ENCODE data around the gene IL16.
A peak's percentile ranks its signal among the peaks of the same experiment; 100 is the strongest.

Gene IL16

GRCh38 chr15:81256916-81257315 lies 60.2 kb downstream of the IL16 start:
- no peak for DNase-seq (ENCODE audit: low read depth)

GRCh38 chr15:81257435-81257834 lies 60.8 kb downstream of the IL16 start:
- DNase-seq (ENCODE audit: low read depth) = no peak

GRCh38 chr15:81258455-81258854 lies 61.8 kb downstream of the IL16 start:
- DNase-seq (ENCODE audit: low read depth) = no peak

GRCh38 chr15:81259760-81260298 lies 63.1 kb downstream of the IL16 start:
- DNase-seq (ENCODE audit: low read depth) = no peak

GRCh38 chr15:81261172-81261811 lies 64.6 kb downstream of the IL16 start:
- no peak for DNase-seq (ENCODE audit: low read depth)

GRCh38 chr15:81263477-81263876 lies 66.8 kb downstream of the IL16 start:
- DNase-seq (ENCODE audit: low read depth) = no peak

- no peak for DNase-seq (ENCODE audit: low read depth)
These were observed 67.6 kb downstream of the IL16 start for GRCh38 chr15:81264072-81264857.

GRCh38 chr15:81265256-81265943 lies 68.7 kb downstream of the IL16 start:
- DNase-seq (ENCODE audit: low read depth) = no peak

- peak; percentile 80 for DNase-seq (ENCODE audit: low read depth)
These were observed 69.5 kb downstream of the IL16 start for GRCh38 chr15:81265944-81266775.

GRCh38 chr15:81268340-81268739 lies 71.7 kb downstream of the IL16 start:
- no peak for DNase-seq (ENCODE audit: low read depth)

GRCh38 chr15:81268881-81269601 lies 72.4 kb downstream of the IL16 start:
- no peak for DNase-seq (ENCODE audit: low read depth)

- DNase-seq (ENCODE audit: low read depth) = no peak
These were observed 73.5 kb downstream of the IL16 start for GRCh38 chr15:81270188-81270587.

GRCh38 chr15:81270781-81271491 lies 74.3 kb downstream of the IL16 start:
- DNase-seq (ENCODE audit: low read depth) = no peak

GRCh38 chr15:81271761-81272644 lies 75.3 kb downstream of the IL16 start:
- no peak for DNase-seq (ENCODE audit: low read depth)

GRCh38 chr15:81273200-81273599 lies 76.5 kb downstream of the IL16 start:
- no peak for DNase-seq (ENCODE audit: low read depth)

GRCh38 chr15:81273855-81274254 lies 77.2 kb downstream of the IL16 start:
- no peak for DNase-seq (ENCODE audit: low read depth)

- DNase-seq (ENCODE audit: low read depth) = no peak
These were observed 77.6 kb downstream of the IL16 start for GRCh38 chr15:81274255-81274654.

- peak; percentile 72 for DNase-seq (ENCODE audit: low read depth)
These were observed 78.4 kb downstream of the IL16 start for GRCh38 chr15:81274931-81275707.

All from activated T-cell treated with anti-CD3 and anti-CD28 coated beads for 48 hours (primary cell).